A549 (cell line): ENCODE measurements around the gene DNM3.

ENCODE experiments used
- CHD2 ChIP-seq: fragments of 150-350 bp; IDR thresholded peaks from 2 replicates; pipeline ENCODE4 v1.6.1; 2014; ENCODE audit warnings: low read length; ENCODE audit not compliant: partially characterized antibody
- EP300 ChIP-seq, 2 experiments: fragments of >200 bp; sonication (Bioruptor Twin); formaldehyde crosslinking; IDR thresholded peaks; 2 replicates in 1 of 2; 3 replicates in 1 of 2; pipeline ENCODE4 v1.6.1; 2016 to 2017
- FOSL2 ChIP-seq, 2 experiments: fragments of 450-650 bp in 1 of 2; fragments of >200 bp in 1 of 2; sonication (Bioruptor Twin) in 1 of 2; formaldehyde crosslinking; IDR thresholded peaks; 2 replicates each; pipeline versions ENCODE4 v1.5.0 to v1.6.1; 2016 to 2020; ENCODE audit warnings: mild to moderate bottlenecking in 1 of 2, moderate library complexity in 1 of 2
- HDAC2 ChIP-seq: fragments of 200-600 bp; sonication (generic); IDR thresholded peaks from 2 replicates; pipeline ENCODE4 v1.6.1; 2016
- HOXA7 ChIP-seq: fragments of 250-450 bp; sonication (Bioruptor Pico); IDR thresholded peaks from 2 replicates; pipeline ENCODE4 v1.5.0; 2020; ENCODE audit warnings: mild to moderate bottlenecking, moderate library complexity
- JUN ChIP-seq, 2 experiments: fragments of >200 bp; sonication (Bioruptor Twin); formaldehyde crosslinking; IDR thresholded peaks; 2 replicates in 1 of 2; 3 replicates in 1 of 2; pipeline ENCODE4 v1.6.1; 2016 to 2017
- MAFK ChIP-seq: fragments of 450-650 bp; IDR thresholded peaks from 2 replicates; pipeline ENCODE4 v1.6.1; 2014; ENCODE audit not compliant: partially characterized antibody
- NFE2L2 ChIP-seq: fragments of 150-350 bp; conservative IDR thresholded peaks from 2 replicates; pipeline ENCODE4 v1.6.1; 2014; ENCODE audit warnings: low read length
- NPAS2 ChIP-seq: fragments of 250-450 bp; sonication (Bioruptor Pico); IDR thresholded peaks from 2 replicates; pipeline ENCODE4 v1.8.0; 2022; ENCODE audit warnings: mild to moderate bottlenecking, moderate library complexity, borderline replicate concordance
- POLR2A ChIP-seq: IDR thresholded peaks from 2 replicates; pipeline ENCODE4 v1.6.1; 2012; ENCODE audit warnings: mild to moderate bottlenecking, low read length
- RAD21 ChIP-seq, 2 experiments: fragments of >200 bp in 1 of 2; sonication (Bioruptor Twin) in 1 of 2; formaldehyde crosslinking in 1 of 2; IDR thresholded peaks in 1 of 2; conservative IDR thresholded peaks in 1 of 2; 2 replicates in 1 of 2; 3 replicates in 1 of 2; pipeline ENCODE4 v1.6.1; 2012 to 2018; ENCODE audit warnings: inconsistent platforms in 1 of 2
- TF ChIP-seq, protein P1 (sequence below): IDR thresholded peaks from 2 replicates; pipeline ENCODE4 v1.6.1; 2012
- TF ChIP-seq, protein P2 (sequence below): fragments of >200 bp; sonication (Bioruptor Twin); formaldehyde crosslinking; IDR thresholded peaks from 3 replicates; pipeline ENCODE4 v1.6.1; 2016
- TF ChIP-seq, protein P3 (sequence below): fragments of >200 bp; sonication (Bioruptor Twin); formaldehyde crosslinking; IDR thresholded peaks from 3 replicates; pipeline ENCODE4 v1.5.1; 2016

DNA sequence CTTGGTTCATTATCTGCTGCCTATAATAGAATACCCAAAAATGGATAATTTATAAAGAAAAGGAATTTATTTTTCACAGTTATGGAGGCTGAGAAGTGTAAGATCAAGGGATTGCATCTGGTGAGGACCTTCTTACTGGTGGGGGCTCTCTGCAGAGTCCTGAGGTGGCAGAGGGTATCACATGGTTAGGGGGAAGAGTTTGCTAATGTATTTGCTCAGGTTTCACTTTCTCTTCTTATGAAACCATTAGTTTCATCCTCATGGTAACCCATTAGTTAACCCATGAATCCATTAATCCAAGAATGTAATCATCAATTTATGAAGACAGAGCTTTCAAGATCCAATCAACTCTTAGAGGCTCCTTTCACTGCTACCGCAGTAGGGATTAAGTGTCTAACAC is 120.6 kb downstream of the DNM3 start:
- TF ChIP-seq HDAC2 (no peak), CHD2 (no peak), HOXA7 (CRISPR knock-in tag) (no peak), JUN (IDR thresholded peaks at IDR 0.05) (no peak), MAFK (no peak), NFE2L2 (no peak), EP300 (IDR thresholded peaks at IDR 0.05) (no peak), RAD21 (conservative IDR thresholded peaks at IDR 0.05 in 1 of 2, IDR thresholded peaks at IDR 0.05 in 1 of 2) (no peak), FOSL2 (IDR thresholded peaks at IDR 0.05) (no peak), FOSL2 (CRISPR knock-in tag; IDR thresholded peaks at IDR 0.05) (no peak), POLR2A (no peak), NPAS2 (no peak)
- TF ChIP-seq, protein P1, sequence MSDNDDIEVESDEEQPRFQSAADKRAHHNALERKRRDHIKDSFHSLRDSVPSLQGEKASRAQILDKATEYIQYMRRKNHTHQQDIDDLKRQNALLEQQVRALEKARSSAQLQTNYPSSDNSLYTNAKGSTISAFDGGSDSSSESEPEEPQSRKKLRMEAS: no peak
- TF ChIP-seq, protein P2, sequence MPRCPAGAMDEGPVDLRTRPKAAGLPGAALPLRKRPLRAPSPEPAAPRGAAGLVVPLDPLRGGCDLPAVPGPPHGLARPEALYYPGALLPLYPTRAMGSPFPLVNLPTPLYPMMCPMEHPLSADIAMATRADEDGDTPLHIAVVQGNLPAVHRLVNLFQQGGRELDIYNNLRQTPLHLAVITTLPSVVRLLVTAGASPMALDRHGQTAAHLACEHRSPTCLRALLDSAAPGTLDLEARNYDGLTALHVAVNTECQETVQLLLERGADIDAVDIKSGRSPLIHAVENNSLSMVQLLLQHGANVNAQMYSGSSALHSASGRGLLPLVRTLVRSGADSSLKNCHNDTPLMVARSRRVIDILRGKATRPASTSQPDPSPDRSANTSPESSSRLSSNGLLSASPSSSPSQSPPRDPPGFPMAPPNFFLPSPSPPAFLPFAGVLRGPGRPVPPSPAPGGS: no peak
- TF ChIP-seq, protein P3, sequence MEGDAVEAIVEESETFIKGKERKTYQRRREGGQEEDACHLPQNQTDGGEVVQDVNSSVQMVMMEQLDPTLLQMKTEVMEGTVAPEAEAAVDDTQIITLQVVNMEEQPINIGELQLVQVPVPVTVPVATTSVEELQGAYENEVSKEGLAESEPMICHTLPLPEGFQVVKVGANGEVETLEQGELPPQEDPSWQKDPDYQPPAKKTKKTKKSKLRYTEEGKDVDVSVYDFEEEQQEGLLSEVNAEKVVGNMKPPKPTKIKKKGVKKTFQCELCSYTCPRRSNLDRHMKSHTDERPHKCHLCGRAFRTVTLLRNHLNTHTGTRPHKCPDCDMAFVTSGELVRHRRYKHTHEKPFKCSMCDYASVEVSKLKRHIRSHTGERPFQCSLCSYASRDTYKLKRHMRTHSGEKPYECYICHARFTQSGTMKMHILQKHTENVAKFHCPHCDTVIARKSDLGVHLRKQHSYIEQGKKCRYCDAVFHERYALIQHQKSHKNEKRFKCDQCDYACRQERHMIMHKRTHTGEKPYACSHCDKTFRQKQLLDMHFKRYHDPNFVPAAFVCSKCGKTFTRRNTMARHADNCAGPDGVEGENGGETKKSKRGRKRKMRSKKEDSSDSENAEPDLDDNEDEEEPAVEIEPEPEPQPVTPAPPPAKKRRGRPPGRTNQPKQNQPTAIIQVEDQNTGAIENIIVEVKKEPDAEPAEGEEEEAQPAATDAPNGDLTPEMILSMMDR: no peak
